Keratinocyte (primary cell): Measurements from ENCODE around the gene SIN3B.

Source experiments
- CTCF ChIP-seq, 3 experiments: IDR thresholded peaks in 1 of 3; conservative IDR thresholded peaks in 1 of 3; optimal IDR thresholded peaks in 1 of 3; 2 replicates in 2 of 3; 3 replicates in 1 of 3; pipeline versions ENCODE3 to v1.5.1; 2011; ENCODE audit warnings: low read length in 3 of 3, mild to moderate bottlenecking in 3 of 3, moderate library complexity in 2 of 3, control low read depth in 1 of 3, inconsistent platforms in 1 of 3; ENCODE audit not compliant: insufficient read depth in 2 of 3; ENCODE audit errors: extremely low read depth in 1 of 3
- EZH2 ChIP-seq: IDR thresholded peaks from one replicate; pipeline ENCODE4 v1.6.1; 2012; ENCODE audit warnings: inconsistent platforms, mild to moderate bottlenecking, low read length, moderate library complexity

GRCh38 chr19:16871871-16872270 lies 42.7 kb downstream of the SIN3B start:
- TF ChIP-seq CTCF (optimal IDR thresholded peaks at IDR 0.05 in 1 of 3, IDR thresholded peaks at IDR 0.05 in 1 of 3, conservative IDR thresholded peaks at IDR 0.05 in 1 of 3; ENCODE audit: extremely low read depth in 1 of 3, insufficient read depth in 2 of 3, low read length in 3 of 3) (no peak), EZH2 (no peak)
